Measurements from ENCODE around the gene NR6A1. TPM values are rescaled to one million over a fixed set of nuclear protein-coding genes. Genes with fewer than 3 reads are reported as not detected.

The NR6A1 gene
- total RNA-seq, 2 donors from 2014 or later, result 0.71 to 4.6 TPM

- no peak overlapping the region for H3K27ac ChIP-seq
- H3K36me3 ChIP-seq, result no peaks in the 10 kb centered on the region
- DNase-seq (ENCODE audit: low spot score) (no peak), ATAC-seq (ENCODE audit: insufficient number of reproducible peaks, low FRiP score, low read depth) (no peak)
- H3K4me1 ChIP-seq (ENCODE audit: control insufficient read depth in 1 of 2, low read depth in 2 of 2), result no peaks in the 10 kb centered on the region
- no peaks in the 10 kb centered on the region for H3K9me3 ChIP-seq
- H3K4me3 ChIP-seq, result no peak overlapping the region
- no peaks in the 10 kb centered on the region for H3K27me3 ChIP-seq (replicated peaks; ENCODE audit: insufficient read depth)
- no peak for TF ChIP-seq CTCF (IDR thresholded peaks at IDR 0.05)
Measured at GRCh38 chr9:124809211-124809610, 38.1 kb upstream of the NR6A1 start.

GRCh38 chr9:124808246-124808956 is 37.3 kb upstream of the NR6A1 start:
- no peak for TF ChIP-seq CTCF (IDR thresholded peaks at IDR 0.05)
- Histone ChIP-seq H3K27me3 (replicated peaks; ENCODE audit: insufficient read depth) (no peaks in the 10 kb centered on the region), H3K4me3 (no peak overlapping the region), H3K4me1 (ENCODE audit: control insufficient read depth in 1 of 2, low read depth in 2 of 2) (no peaks in the 10 kb centered on the region), H3K27ac (no peak overlapping the region), H3K36me3 (no peaks in the 10 kb centered on the region), H3K9me3 (no peaks in the 10 kb centered on the region)
- ATAC-seq (ENCODE audit: insufficient number of reproducible peaks, low FRiP score, low read depth) (no peak), DNase-seq (ENCODE audit: low spot score) (no peak)

GRCh38 chr9:124805186-124805585 is 34.1 kb upstream of the NR6A1 start:
- Histone ChIP-seq H3K9me3 (no peaks in the 10 kb centered on the region), H3K4me1 (ENCODE audit: control insufficient read depth in 1 of 2, low read depth in 2 of 2) (no peaks in the 10 kb centered on the region), H3K4me3 (no peak overlapping the region), H3K27me3 (replicated peaks; ENCODE audit: insufficient read depth) (no peaks in the 10 kb centered on the region), H3K27ac (no peak overlapping the region), H3K36me3 (no peaks in the 10 kb centered on the region)
- TF ChIP-seq CTCF (IDR thresholded peaks at IDR 0.05), result no peak
- ATAC-seq (ENCODE audit: insufficient number of reproducible peaks, low FRiP score, low read depth) (no peak), DNase-seq (ENCODE audit: low spot score) (no peak)

DNA sequence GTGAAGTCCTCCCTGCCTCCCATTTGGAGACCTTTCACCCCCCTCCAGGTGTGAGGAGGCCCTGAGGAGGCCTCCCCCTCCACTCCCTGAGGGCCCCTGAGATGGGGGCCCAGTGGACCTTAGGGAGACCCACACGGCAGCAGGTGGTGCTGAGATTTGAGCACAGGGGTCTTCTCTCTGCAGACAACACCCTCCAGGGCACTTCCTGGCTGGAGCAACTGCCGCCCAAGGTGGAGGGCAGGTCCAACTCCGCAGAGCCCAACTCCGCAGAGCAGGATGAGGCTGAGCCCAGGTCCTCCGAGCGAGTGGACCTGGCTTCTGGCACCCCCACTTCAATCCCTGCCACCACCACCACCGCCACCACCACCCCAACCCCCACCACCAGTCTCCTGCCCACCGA is 32.8 kb upstream of the NR6A1 start:
- DNase-seq (ENCODE audit: low spot score) (no peak), ATAC-seq (ENCODE audit: insufficient number of reproducible peaks, low FRiP score, low read depth) (no peak)
- no peaks in the 10 kb centered on the region for H3K9me3 ChIP-seq
- H3K27me3 ChIP-seq (replicated peaks; ENCODE audit: insufficient read depth), result no peaks in the 10 kb centered on the region
- H3K4me3 ChIP-seq, result no peak overlapping the region
- no peak for TF ChIP-seq CTCF (IDR thresholded peaks at IDR 0.05)
- no peak overlapping the region for H3K27ac ChIP-seq
- H3K36me3 ChIP-seq, result no peaks in the 10 kb centered on the region
- H3K4me1 ChIP-seq (ENCODE audit: control insufficient read depth in 1 of 2, low read depth in 2 of 2), result no peaks in the 10 kb centered on the region

DNA sequence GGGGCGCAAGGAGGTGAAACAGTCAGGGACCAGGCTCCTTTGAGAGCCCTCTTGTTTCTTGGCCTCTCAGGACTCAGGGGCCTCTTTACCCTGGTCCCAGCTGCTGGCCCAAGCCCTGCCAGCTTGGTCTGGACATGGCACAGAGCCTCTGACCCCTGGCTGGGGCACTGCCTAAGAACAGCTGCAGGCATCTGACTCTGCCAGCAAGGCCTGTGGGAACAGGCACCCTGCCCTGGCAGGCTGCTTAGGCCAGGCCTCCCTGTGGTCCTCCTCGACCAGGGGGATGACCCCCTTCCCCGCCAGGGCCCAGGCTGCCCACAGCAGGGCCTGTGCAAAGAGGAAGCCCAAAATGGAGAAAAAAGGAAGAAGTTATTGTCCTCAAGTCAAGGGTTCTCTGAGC is 31.3 kb upstream of the NR6A1 start:
- Histone ChIP-seq H3K27ac (no peak overlapping the region), H3K27me3 (replicated peaks; ENCODE audit: insufficient read depth) (no peaks in the 10 kb centered on the region), H3K36me3 (no peaks in the 10 kb centered on the region), H3K4me1 (ENCODE audit: control insufficient read depth in 1 of 2, low read depth in 2 of 2) (no peaks in the 10 kb centered on the region), H3K4me3 (no peak overlapping the region), H3K9me3 (no peaks in the 10 kb centered on the region)
- DNase-seq (ENCODE audit: low spot score) (no peak), ATAC-seq (ENCODE audit: insufficient number of reproducible peaks, low FRiP score, low read depth) (no peak)
- TF ChIP-seq CTCF (IDR thresholded peaks at IDR 0.05), result no peak

Measured in thoracic aorta (tissue), 2 donors.